ENCODE data around the gene ATXN10.

GRCh38 chr22:45831394-45831793, 159.8 kb downstream of the ATXN10 start:
- TF ChIP-seq NFE2L2 (IDR thresholded peaks at IDR 0.05; ENCODE audit: low read length) = no peak
- TF ChIP-seq EZH2 (conservative IDR thresholded peaks at IDR 0.05; ENCODE audit: low read depth, low read length) = no peak
- no peak for TF ChIP-seq USF2 (IDR thresholded peaks at IDR 0.05; ENCODE audit: low read depth, low read length)
- TF ChIP-seq USF2 (CRISPR knock-in tag; IDR thresholded peaks at IDR 0.05; ENCODE audit: borderline replicate concordance) = no peak
- TF ChIP-seq, protein P1, sequence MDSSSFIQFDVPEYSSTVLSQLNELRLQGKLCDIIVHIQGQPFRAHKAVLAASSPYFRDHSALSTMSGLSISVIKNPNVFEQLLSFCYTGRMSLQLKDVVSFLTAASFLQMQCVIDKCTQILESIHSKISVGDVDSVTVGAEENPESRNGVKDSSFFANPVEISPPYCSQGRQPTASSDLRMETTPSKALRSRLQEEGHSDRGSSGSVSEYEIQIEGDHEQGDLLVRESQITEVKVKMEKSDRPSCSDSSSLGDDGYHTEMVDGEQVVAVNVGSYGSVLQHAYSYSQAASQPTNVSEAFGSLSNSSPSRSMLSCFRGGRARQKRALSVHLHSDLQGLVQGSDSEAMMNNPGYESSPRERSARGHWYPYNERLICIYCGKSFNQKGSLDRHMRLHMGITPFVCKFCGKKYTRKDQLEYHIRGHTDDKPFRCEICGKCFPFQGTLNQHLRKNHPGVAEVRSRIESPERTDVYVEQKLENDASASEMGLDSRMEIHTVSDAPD (CRISPR knock-in tag; IDR thresholded peaks at IDR 0.05) = no peak
- TF ChIP-seq, protein P2, sequence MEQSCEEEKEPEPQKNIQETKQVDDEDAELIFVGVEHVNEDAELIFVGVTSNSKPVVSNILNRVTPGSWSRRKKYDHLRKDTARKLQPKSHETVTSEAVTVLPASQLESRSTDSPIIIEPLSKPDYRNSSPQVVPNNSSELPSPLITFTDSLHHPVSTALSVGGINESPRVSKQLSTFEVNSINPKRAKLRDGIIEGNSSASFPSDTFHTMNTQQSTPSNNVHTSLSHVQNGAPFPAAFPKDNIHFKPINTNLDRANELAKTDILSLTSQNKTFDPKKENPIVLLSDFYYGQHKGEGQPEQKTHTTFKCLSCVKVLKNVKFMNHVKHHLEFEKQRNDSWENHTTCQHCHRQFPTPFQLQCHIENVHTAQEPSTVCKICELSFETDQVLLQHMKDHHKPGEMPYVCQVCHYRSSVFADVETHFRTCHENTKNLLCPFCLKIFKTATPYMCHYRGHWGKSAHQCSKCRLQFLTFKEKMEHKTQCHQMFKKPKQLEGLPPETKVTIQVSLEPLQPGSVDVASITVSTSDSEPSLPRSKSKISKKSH (CRISPR knock-in tag; IDR thresholded peaks at IDR 0.05; ENCODE audit: borderline replicate concordance) = no peak
- no peak for TF ChIP-seq NFYB (CRISPR knock-in tag; IDR thresholded peaks at IDR 0.05)
- TF ChIP-seq SUZ12 (IDR thresholded peaks at IDR 0.05; ENCODE audit: low read depth, low read length) = no peak
- TF ChIP-seq PTBP1 (IDR thresholded peaks at IDR 0.05; ENCODE audit: low read depth, low read length, poor library complexity, severe bottlenecking) = no peak
- TF ChIP-seq ZNF138 (CRISPR knock-in tag; IDR thresholded peaks at IDR 0.05; ENCODE audit: low read depth) = no peak

Measured in HepG2 (cell line).